HFF-Myc (cell line): Measurements from ENCODE around the gene CDKL2.

Experiments used
- DNase-seq: peaks from one replicate; pipeline ENCODE4 v3.0.0-alpha.2; 2011; ENCODE audit warnings: low read depth; ENCODE audit errors: extremely low read depth
- H3K4me3 ChIP-seq: replicated peaks from 2 replicates; pipeline ENCODE4 v1.5.1; 2011; ENCODE audit warnings: low read depth, mild to moderate bottlenecking, control low read depth, low read length
- TF ChIP-seq, protein P1 (sequence below): IDR thresholded peaks from 2 replicates; pipeline ENCODE4 v1.5.1; 2012; ENCODE audit warnings: mild to moderate bottlenecking, low read depth, low read length, control low read depth; ENCODE audit errors: missing control alignments

Gene CDKL2

DNA sequence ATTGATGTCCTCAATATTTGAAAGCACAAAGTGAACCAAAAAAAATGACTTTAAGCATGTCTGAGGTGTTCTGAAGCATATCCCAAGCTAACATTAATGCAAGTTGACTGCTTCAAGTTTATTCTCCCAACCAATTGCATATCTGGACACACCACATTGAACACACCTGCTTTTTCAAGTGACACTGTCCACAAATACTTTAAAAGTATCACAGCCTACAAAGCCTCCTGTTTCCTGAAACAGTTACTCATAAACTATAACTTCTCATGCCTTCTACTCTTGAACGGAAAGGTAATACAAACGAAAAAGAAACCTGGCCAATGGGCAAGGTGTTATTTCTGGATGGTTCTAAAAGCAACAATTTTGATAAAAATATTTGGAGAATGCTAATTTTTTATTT is 1.1 kb downstream of the CDKL2 start:
- no peak overlapping the region for H3K4me3 ChIP-seq
- no peak for DNase-seq
- TF ChIP-seq, protein P1, sequence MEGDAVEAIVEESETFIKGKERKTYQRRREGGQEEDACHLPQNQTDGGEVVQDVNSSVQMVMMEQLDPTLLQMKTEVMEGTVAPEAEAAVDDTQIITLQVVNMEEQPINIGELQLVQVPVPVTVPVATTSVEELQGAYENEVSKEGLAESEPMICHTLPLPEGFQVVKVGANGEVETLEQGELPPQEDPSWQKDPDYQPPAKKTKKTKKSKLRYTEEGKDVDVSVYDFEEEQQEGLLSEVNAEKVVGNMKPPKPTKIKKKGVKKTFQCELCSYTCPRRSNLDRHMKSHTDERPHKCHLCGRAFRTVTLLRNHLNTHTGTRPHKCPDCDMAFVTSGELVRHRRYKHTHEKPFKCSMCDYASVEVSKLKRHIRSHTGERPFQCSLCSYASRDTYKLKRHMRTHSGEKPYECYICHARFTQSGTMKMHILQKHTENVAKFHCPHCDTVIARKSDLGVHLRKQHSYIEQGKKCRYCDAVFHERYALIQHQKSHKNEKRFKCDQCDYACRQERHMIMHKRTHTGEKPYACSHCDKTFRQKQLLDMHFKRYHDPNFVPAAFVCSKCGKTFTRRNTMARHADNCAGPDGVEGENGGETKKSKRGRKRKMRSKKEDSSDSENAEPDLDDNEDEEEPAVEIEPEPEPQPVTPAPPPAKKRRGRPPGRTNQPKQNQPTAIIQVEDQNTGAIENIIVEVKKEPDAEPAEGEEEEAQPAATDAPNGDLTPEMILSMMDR, result no peak

DNA sequence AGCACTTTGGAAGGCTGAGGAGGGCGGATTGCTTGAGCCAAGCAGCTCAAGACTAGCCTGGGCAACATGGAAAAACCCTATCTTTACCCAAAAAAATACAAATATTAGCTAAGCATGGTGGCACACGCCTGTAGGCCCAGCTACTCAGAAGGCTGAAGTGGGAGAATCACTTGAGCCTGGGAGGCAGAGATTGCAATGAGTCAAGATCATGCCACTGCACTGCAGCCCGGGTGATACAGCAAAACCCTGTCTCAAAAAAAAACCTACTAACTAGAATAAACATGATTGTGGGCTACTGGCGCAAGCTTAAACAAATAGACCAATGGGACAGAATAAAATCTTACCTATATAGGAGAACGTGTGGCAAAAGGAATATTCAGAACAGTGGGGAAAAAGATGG is 7.3 kb downstream of the CDKL2 start:
- H3K4me3 ChIP-seq, result no peak overlapping the region
- DNase-seq, result no peak
- TF ChIP-seq, protein P1, result no peak

DNA sequence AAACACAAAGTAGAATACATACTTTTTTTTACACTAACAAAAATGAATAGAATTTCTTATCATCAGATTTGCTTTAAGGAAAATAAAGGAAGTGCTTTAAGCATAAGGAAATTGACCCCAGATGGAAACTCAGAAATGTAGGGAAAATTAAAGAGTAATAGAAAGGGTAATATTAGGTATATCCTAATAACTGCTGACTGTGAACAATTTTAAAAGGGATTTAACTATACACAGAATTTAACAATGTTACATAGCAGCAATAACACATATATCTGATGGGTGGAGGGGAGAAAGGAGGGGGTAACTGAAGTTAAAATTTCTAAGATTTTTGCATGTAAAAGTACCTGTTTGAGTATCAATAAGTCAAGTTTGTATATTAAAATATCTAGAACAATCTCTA is 8.6 kb downstream of the CDKL2 start:
- H3K4me3 ChIP-seq, result no peak overlapping the region
- TF ChIP-seq, protein P1, result no peak
- no peak for DNase-seq

DNA sequence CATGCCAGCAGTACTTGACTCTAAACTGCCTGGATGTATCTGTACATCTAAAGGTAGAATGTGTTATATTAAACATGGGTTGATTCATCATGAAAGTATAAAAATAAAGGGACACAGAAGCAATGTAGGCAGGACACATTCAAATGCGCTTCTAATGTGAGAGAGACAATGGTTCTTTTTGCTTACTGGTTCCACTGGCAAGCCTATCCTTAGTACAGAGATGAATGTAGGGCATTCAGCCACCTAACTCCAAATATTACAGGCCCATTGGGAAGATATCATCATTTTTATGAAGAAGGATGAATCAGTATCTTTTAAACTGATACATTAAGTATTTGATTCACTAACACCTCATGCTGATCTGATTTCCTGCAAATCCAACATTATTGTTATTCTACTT is 18.0 kb downstream of the CDKL2 start:
- TF ChIP-seq, protein P1, result no peak
- DNase-seq, result no peak

GRCh38 chr4:75605928-75606327 is 24.4 kb downstream of the CDKL2 start:
- H3K4me3 ChIP-seq, result no peak overlapping the region
- TF ChIP-seq, protein P1, result no peak
- no peak for DNase-seq

More for the DNA sequence above, 18.0 kb downstream of the CDKL2 start:
- H3K4me3 ChIP-seq, result no peak overlapping the region

GRCh38 chr4:75599647-75600046 is 30.7 kb downstream of the CDKL2 start:
- TF ChIP-seq, protein P1, result no peak
- no peak overlapping the region for H3K4me3 ChIP-seq
- no peak for DNase-seq

- TF ChIP-seq, protein P1, result no peak
- no peak for DNase-seq
- no peak overlapping the region for H3K4me3 ChIP-seq
Observed at GRCh38 chr4:75598390-75598789, 31.9 kb downstream of the CDKL2 start.
